HG02938 (cell line): Measurements from ENCODE around the gene ADAMTS7.
"Not testable (repeated sequence)": the region's sequence is repeated elsewhere in the genome, so short reads cannot be mapped to it uniquely, and the experiment has no call there.

Source experiments
- ATAC-seq: cut with Tn5 transposase; IDR thresholded peaks from one replicate; pipeline ENCODE4 v1.9.1; 2021; ENCODE audit warnings: mild to moderate bottlenecking, moderate library complexity; ENCODE audit not compliant: unreplicated experiment

ADAMTS7 gene

DNA sequence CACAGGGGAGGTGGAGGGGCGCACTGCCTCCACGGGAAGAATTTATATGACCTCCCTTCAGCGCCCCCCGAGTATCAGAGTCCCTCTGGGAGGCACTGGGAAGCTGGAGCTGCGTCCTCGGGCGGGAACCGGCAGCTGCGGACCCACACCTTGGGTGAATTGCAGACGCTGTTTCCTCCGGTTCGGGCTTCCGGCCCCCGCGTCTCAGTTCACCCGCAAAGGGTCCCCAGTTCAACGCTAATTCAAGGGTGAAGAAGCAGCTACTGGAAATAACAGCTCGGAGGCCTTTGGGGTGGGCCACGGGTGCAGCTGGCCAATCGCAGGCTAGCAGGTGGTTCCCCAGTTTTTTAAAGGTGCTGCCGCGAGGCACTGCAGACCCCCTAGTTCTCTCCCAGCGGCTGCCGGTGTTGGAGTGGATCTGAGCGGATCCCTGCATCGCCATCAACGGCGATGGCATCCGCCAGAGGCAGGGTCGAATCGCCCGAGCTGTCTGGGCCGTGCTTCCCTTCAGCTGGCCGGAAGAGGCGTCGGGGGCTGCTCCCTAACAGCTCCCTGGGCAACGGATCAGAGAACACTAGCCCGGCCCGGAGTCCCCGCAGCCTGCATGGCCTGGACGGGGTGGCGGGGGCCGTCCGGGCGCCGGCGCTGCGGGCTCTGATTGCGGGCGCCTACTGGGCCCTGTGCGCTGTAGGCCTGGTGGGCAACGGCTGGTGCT is 19.4 kb upstream of the ADAMTS7 start:
- no peak for ATAC-seq

DNA sequence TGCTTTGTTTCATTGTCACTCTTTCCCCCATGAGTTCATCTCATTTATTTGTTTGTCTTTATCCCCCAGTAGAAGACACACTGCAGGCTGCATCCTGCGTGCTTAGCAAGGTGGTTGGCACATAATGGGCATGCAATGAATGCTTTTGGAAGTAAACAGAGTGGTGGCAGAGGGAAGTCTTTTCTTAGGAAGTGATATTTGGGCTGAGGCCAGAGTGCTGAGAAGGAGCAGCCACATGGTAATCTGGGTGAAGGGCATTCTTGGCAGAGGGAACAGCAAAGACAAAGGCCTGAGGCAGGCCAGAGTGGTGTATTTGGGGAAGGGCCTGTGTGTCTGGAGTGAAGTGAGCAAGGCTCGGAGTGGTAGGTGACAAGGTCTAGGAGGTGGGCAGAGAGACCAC is 17.7 kb upstream of the ADAMTS7 start:
- no peak for ATAC-seq

DNA sequence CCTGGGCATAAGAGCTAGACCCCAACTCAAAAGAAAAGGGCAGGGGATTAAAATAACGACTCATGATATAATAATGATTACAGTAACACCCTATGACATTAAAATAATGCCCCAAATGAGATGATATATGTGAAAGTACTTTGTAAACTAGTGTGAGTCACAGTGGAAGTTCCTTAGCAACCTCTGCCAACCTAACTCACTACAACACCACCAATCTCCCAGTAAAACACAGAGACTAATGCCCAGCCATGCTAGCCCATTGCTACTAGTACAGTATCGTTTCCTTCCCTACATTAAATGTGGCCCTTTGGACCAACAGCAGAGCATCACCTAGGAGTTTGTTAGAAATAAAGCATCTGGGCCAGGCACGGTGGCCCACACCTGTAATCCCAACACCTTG is 11.2 kb upstream of the ADAMTS7 start:
- ATAC-seq, result no peak

DNA sequence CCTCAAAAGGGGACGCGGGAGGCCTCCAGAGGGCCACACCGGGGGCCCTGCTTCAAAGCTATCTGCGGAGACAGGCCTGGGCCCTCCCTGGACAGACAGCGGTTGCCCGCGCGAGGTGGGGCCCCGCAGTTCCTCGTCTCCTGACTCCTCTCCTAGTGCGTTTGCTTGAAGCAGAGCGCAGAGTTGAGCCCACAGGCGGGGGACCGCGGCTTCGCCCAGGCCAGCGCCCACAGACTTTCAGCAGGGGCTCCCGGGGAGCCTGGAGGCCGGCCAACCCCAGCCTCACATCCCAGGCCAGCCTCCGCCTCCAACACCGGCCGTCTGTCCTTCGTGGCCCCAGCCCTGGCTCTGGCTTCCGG is 540 bp upstream of the ADAMTS7 start:
- no peak for ATAC-seq

DNA sequence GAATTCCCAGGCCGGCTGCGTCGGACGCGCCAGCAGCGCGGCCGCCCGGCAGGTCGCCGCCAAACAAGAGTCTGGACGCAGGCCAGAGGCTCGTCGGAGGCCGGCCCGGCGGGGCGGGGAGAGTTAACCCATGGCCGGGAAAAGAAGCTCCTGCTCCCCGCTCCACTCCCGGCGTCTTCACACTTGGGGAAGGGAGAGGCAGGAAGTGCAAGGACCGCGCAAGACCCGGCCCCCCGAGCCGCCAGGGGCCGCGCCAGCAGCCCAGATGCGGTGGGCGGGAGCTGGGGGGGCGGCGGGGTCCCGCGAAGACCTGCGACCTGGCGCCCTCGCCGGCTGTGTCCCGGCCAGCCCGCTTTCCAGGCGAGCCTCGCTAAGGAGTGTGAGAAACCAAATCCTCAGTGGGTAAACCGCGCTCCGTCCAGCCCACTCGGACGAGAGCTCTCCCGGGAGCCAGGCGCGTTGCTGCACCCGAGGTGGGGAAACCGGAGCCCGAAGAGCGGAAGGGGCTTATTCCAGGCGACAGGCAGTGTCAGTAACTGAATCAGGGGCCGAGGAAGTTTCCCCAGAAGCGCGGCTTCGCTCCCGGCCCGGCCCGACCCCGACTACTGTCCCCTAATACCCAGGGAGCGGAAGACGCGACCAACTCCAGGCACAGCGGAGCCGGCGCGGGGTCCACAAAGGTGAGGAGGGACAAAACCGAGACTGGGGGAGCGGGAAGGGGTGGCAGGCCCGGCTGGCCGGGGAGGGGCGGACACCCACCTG is 721 bp downstream of the ADAMTS7 start:
- ATAC-seq, result no peak

DNA sequence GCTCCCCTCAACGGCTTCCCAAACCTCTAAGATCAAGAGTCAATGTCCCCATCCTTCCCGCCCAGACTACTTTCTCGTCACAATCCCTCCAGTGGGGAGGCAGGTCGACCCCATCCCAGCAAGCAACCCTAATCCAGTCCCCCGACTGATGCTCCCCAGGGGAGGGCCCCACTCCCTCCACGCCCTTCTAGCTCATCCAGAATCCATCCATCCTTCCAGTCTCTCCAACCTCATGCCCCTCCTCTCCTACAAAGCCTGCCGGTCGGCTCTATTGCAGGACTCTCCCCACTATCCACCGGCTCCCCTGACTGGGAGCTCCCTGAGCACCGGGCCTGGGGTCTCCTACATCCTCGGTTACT is 1.3 kb downstream of the ADAMTS7 start:
- no peak for ATAC-seq

DNA sequence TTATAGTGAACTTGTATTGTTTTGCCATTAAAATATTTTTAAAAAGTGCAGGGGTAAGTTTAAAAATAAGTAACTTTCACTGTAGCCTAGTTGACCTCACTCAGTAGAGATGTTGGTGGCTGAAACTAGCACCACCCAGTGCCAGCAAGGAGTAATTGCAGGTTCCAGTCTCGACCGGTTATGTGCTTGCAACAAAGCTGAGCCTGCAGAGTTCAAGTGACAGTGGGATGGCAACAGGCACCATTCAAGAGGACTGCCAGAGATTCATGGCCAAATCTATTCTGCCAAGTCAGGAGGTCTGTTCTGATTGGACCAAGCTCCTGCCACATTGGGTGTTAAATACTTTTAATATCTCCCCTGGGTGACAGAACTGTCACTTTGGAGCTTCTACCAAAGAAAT is 2.7 kb downstream of the ADAMTS7 start:
- ATAC-seq, result no peak

DNA sequence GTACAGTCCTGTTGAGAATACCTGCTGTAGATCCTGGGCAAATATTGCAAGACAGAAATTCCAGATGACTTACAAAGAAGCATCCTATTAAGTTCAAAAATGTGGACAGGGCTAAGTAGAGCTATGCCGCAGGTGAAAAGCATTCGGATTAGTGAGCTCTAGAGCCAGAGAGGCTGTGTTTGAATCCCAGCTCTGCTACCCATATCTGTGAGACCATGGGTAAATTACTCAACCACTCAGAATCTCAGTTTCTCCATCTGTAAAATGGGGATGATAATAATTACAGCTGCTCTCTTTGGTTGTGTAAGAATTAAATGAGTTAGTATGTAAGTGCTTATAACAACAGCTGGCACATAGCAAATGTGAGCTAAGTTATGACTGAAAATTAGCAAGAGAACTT is 3.9 kb downstream of the ADAMTS7 start:
- ATAC-seq, result no peak

DNA sequence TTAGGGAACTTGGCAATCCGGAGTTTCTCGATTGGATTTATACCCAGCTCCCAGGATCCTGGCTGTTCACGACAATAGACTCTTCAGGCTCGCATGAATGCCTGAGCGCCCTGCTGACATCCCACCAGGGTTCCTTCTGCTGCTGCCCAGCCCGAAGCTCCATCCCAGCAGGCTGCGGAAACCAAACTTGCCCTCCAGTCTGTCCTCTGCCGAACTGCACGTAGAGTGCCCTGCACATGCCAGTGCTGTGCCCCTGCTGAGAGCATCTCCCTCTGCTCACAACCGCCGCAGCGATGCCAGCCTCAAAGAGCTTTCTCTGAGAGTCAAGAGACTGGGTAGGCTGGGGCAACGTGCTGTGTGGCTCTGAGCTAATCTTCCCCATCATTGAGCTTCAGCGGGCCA is 6.9 kb downstream of the ADAMTS7 start:
- ATAC-seq, result no peak

DNA sequence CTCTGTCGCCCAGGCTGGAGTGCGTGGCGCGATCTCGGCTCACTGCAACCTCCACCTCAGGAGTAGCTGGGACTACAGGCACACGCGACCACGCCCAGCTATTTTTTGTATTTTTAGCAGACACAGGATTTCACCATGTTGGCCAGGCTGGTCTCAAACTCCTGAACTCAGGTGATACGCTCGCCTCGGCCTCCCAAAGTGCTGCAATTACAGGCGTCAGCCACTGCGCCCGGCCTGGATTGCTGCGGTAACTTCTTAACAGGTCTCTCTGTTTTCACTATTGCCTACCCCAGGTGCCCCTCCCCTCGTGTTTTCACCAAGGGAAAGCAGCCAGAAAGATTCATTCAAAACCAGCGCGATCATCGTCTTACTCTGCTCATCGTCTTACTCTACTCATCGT is 10.5 kb downstream of the ADAMTS7 start:
- no peak for ATAC-seq

DNA sequence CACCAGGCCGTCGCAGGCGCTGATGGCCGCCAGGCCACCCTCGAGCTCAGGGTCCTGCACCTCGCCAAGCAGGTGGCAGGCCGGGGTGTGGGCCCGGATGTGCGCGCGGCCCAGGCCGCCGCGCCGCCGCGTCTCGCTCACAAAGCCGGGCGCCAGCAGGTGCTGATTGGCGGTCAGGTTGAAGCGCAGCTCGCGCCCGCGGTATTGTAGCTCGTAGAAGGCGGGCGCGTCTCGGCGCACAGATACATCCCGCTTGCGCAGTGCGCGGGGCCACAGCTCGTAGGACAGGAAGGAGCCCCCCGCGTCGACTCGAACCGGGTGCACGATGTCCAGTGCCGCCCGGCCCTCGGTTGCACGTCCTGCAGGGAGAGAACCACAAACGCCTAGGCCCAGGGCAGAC is 11.1 kb downstream of the ADAMTS7 start:
- ATAC-seq, result no peak

DNA sequence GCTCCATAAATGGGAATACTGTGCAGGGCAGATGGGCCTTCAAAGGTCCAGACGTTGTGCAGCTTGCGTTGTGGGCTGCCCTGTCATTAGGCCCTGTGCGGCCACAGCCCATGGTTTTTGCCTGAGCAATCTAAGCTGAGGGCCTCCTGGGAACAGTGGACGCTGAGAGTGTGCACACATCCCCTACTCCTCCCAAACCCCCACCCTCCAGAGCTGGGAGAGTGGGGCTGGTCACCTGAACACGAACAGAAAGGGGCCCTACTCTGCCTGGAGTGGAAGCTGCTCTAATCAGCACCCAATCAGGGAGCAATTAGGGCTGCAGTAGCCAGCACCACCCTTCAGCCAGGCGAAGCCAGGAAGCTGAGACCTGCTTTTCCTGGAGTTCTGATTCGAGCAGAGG is 12.2 kb downstream of the ADAMTS7 start:
- ATAC-seq, result not testable (repeated sequence)

DNA sequence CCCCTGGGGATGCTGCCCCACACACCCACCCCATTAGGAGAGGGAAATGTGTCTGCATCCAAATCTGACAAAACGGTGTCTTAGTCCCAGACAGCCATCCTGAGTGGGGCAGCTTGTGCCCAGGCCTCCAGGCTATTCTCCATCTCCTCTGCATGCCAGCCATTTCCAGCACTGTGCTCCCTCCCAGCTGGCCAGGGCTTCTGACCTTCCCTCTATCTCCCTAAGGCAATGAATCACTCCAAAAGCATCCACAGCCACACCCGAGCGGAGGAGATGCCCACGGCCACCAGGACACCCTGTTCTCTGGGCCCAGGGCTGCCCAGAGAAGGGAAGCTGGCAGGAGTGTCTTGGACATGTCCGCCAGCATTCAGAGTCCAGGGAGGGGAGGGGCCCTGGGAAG is 12.9 kb downstream of the ADAMTS7 start:
- not testable (repeated sequence) for ATAC-seq

DNA sequence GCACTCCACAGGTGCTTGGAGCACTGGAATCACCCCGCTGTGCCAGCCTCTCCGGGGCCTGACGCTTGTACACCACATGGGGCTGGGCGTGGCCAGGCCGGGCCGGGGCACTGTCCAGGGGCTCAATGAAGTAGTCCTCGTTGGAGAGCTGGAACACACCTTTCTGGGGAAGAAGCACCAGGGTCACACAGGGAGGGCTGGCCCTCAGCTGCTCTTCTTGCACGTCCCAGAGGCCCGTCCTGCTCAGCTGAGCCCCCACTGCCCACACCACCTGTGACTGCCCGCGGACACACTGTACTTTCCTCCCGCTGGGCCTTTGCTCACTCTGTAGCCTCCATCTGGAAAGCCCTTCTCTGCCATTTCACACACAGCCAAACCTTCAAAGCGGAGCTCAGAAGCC is 13.3 kb downstream of the ADAMTS7 start:
- ATAC-seq, result no peak

DNA sequence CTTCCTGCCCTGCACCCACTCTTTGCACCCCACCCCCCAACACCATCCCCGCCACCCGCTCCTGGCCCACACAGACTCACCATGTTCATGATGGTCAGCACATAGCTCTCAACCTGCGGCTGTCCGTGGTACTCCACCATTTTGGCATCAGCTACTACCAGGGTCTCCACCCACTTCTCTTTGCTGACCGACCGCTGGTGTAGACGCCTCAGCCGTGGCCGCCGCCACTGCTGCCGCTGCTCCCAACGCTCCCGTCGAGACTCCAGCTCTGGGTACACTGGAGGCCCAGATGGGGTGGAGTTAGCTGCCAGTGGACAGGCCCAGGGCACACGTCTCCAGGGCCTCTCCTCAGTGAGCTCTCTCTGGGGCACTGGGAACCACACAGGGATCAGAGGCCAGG is 14.8 kb downstream of the ADAMTS7 start:
- ATAC-seq, result no peak

DNA sequence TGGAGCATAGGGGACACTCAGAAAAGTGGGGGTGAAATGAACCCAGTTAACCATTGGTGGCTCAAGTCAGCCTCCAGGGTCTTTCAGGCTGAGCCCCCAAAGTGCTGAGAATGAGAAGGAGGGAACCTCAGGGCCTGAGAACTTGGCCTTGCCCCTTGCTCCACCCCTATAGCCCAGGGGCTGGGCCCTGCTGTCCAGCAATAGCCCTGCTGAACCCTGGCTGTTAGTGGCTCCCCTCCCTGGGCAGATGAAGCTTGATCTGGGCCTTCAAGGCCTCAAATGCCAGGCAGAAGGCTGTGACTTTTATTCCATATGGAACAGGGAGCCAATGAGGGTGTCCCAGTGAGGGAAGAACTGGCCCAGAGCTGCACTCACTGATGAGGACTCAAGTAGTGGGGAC is 16.2 kb downstream of the ADAMTS7 start:
- ATAC-seq, result no peak

DNA sequence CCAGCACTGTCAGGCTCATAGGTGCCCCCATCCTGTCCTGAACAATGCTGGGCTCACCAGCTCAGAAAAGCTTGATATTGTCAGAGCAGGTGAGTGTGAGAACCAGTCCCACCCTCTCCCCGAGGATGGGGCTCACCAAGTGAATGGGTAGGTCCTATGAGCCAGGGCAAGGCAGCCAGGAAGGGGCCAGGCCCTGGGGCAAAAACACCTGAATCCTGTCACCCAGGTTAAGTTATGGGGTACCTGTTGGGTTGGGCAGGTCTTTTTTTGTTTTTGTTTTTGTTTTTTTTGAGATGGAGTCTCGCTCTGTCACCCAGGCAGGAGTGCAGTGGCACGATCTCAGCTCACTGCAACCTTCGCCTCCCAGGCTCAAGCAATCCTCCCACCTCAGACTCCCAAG is 16.8 kb downstream of the ADAMTS7 start:
- ATAC-seq, result not testable (repeated sequence)

DNA sequence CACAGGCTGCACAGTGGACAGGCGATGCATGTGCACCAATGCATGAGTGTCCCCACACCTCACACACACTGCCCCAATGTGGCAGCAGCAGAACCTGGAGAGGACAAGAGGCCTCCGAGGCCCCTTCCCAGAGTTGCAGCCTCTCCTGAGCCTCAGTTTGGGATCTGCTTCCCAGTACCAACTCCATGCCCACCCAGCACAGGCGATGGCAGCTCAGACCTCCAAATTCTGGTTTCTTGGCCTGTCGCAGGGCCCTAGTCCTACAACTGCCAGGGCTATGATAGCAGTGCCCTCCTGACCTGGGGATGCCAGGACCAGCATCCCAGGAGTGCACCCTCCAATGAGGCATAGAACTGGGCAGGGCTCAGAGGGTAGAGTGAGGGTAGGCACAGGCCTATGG is 19.9 kb downstream of the ADAMTS7 start:
- no peak for ATAC-seq

DNA sequence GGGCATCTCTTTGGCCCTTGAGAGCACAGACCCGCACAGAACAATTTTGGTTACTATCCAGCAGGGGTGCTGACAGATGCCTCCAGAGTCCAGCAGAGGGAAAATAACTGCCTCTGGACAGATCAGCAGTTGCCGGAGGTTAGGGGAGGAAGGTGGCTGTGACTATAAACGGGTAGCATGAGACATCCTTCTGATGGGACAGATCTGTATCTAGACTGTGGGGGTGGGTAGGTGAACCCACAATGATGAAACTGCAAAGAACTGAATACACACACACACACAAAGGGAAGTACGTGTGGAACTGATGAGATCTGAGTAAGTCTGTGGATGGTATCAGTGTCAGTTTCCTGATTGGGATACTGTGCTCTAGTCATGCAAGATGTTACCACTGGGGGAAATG is 21.2 kb downstream of the ADAMTS7 start:
- no peak for ATAC-seq

DNA sequence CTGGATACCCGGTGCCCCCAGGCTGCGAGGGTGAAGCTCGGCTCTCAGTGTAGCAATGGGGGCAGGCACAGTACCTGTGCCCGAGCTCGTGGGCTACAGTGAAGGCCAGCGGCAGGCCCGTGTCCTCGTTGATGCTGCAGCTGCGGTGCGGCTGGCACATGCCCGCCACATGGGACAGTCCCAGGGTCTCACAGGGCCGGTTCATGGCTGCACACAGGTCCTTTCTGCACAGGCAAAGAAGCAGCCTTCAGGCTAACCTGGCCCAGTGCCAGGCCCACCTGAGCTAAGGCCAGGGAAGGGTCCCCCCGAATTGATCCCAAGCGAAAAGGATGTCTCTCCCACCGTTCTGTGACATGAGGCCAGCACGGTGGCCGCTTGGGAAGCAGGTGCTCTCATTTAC is 21.6 kb downstream of the ADAMTS7 start:
- no peak for ATAC-seq

DNA sequence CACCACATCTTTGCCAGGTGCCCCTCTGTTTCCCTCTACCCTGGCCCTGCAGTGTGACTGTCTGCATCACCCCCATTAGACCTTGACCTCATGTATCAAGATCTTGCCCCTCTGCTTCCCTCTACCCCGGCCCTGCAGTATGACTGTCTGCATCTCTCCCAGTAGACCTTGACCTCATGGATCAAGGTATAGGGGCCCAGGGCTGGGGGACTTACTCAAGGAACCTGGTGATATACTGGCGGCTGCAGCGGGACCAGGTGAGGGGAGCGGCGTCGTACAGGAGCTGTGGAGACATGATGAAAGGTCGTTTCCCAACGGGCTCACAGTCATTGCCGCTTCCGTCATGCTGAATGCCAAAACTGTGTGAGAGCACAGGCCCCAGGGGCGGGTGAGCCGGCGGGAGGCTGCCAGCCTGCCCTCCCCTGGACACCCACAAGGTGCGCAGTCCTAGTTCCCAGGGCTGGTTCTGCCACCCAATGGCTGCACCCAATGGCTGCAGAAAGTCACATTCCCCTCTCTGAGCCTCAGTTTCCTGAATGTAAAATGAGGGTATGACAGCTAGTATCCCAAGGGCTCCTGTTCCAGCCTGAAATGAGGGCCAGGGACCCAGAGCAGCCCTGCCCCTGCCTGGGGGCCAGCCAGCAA is 23.1 kb downstream of the ADAMTS7 start:
- ATAC-seq, result no peak

DNA sequence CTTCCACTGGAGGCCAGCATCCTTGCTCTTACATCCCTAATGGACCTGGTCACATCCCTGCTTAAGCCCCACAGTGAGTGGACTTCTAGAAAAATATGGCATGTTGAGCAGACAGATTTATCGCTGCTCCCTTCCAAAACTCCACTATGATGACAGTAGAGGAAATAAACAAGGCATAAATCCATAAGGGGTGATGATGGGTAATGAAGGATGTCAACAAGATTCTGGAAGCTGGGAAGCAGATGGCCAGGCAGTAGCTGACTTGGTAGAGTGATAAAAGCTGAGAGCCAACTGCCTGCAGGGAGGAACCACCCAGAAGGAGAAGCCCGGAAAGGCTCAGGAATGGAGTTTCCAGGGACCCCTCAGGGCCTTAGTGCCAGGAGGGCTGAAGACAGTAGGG is 28.9 kb downstream of the ADAMTS7 start:
- not testable (repeated sequence) for ATAC-seq
